Measurements from ENCODE around the gene RND2. TPM values are rescaled to one million over a fixed set of nuclear protein-coding genes. Genes with fewer than 3 reads are reported as not detected.

Gene RND2
- total and polyA plus RNA-seq, 7 donors = 0.04 to 0.22 (median 0.09) TPM

DNA sequence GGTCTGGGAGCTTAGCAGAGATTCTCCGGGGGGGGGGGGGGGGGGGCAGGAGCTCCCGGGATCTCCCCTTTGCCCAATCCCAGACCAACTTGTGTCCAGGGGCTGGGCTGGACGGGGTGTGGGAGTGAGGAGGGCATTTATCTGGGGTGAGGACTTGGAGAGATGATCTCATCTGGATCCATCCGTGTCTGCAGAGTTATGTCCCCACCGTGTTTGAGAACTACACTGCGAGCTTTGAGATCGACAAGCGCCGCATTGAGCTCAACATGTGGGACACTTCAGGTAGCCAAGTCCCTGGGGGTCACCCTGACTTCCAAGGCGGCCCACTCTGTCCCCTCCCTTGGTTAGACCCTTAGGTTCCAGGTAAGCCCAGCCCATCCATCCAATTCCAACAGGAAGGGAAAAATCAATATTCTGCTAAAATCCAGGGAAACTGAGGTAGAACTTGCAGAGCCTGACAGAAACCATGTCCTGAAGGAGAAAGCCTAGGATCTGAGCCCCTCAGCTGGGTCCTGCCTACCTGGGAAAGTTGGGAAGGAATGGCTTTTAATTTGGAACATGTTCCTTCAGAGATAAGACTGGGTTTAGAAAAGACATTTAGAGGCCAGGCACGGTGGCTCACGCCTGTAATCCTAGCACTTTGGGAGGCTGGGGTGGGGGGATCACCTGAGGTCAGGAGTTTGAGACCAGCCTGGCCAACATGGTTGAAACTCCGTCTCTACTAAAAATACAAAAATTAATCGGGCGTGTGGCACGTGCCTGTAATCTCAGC, 921 bp downstream of the RND2 start:
- DNase-seq (no peak), ATAC-seq (no peak)
- no peaks in the 10 kb centered on the region for H3K9me3 ChIP-seq
- intact Hi-C loops (cut with DNase I) = loop anchor here in 1 of 2 donors (10.0 kb wide), 1 partner anchor 149 kb away; the partner anchor contains the start of gene NBR1
- TF ChIP-seq, protein P1, sequence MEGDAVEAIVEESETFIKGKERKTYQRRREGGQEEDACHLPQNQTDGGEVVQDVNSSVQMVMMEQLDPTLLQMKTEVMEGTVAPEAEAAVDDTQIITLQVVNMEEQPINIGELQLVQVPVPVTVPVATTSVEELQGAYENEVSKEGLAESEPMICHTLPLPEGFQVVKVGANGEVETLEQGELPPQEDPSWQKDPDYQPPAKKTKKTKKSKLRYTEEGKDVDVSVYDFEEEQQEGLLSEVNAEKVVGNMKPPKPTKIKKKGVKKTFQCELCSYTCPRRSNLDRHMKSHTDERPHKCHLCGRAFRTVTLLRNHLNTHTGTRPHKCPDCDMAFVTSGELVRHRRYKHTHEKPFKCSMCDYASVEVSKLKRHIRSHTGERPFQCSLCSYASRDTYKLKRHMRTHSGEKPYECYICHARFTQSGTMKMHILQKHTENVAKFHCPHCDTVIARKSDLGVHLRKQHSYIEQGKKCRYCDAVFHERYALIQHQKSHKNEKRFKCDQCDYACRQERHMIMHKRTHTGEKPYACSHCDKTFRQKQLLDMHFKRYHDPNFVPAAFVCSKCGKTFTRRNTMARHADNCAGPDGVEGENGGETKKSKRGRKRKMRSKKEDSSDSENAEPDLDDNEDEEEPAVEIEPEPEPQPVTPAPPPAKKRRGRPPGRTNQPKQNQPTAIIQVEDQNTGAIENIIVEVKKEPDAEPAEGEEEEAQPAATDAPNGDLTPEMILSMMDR (IDR thresholded peaks at IDR 0.05) = no peak
- peaks cover 14% of the 10 kb centered on the region for H3K4me1 ChIP-seq
- no peaks in the 10 kb centered on the region for H3K36me3 ChIP-seq (ENCODE audit: insufficient read depth in 1 of 2, low read depth in 1 of 2)
- WGBS, 3 donors = 60 to 68% (median 62%) methylated on average over 14 to 16 of the region's 16 CpGs
- H3K4me3 ChIP-seq = no peak overlapping the region
- H3K27me3 ChIP-seq (ENCODE audit: insufficient read depth in 3 of 3, low read length in 2 of 3) = peaks cover 0 to 3% (median 2%) of the 10 kb centered on the region in 3 donors
- no peak overlapping the region for H3K27ac ChIP-seq

DNA sequence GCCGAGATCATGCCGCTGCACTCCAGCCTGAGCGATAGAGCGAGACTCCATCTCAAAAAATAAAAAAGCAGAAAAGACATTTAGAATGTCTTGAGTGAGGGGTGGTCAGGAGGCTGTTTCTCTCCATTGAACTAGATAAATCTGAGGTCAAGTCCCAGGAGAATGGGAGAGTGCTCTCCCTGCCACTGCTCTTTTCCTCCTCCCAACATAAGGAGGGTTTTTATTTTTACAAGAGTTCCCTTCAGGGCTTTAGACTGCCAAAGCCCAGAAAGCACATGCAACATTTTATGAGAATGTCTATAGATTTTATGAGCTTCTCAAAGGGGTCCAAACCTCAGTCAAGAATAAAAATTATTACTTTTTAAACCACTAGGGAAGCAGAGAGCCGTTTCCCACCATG, 1.6 kb downstream of the RND2 start:
- intact Hi-C loops (cut with DNase I) = loop anchor here in 1 of 2 donors (10.0 kb wide), 1 partner anchor 148 kb away; the partner anchor contains the start of gene NBR1
- no peaks in the 10 kb centered on the region for H3K9me3 ChIP-seq
- WGBS, 3 donors = 72 to 83% (median 78%) methylated on average over 5 of the region's 5 CpGs
- H3K4me1 ChIP-seq = peaks cover 11% of the 10 kb centered on the region
- H3K4me3 ChIP-seq = no peak overlapping the region
- no peak overlapping the region for H3K27ac ChIP-seq
- ATAC-seq (no peak), DNase-seq (no peak)
- TF ChIP-seq, protein P1 (IDR thresholded peaks at IDR 0.05) = no peak
- H3K36me3 ChIP-seq (ENCODE audit: insufficient read depth in 1 of 2, low read depth in 1 of 2) = no peaks in the 10 kb centered on the region
- peaks cover 0 to 3% (median 2%) of the 10 kb centered on the region in 3 donors for H3K27me3 ChIP-seq (ENCODE audit: insufficient read depth in 3 of 3, low read length in 2 of 3)

DNA sequence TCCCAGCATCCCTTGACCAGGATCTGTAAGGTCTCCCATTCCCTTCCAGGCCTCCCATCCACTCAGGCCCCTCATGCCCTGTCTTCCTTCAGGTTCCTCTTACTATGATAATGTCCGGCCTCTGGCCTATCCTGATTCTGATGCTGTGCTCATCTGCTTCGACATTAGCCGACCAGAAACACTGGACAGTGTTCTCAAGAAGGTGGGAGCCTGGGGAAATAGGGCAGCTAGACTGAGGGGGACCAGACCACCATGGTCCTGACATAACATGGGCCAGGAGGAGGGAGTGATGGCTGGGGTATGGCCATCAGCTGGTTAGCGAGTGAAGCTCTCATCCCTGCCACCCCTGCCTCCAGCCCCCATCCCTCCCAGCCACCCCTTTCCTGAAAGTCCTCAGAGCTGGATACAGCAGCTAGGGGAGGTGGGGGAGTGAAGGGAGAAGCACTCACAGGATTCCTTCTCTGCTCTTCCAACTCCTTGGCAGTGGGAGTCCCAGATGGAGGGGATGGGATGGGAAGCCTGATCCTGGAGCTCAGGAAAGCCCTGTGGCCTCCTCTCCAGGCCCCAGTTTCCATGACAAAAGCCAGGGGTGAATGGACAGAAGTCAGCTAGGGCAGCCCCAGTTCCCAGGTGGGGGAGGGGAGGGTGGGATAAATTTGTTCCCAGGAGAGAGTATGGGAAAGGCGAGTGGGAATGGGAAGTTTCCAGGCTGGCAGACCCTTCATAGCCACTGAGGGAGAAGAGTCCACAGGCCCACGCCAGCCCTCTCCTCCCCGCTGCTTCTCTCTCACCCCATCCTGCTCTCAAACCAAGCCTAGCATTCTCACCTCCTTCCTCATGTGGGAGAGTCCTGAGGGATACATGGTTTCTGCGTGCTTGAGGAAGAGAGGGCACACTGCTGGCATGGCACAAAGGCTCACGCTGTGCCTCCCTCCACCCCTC, 2.3 kb downstream of the RND2 start:
- Histone ChIP-seq H3K27ac (no peak overlapping the region), H3K4me3 (no peak overlapping the region), H3K27me3 (ENCODE audit: insufficient read depth in 3 of 3, low read length in 2 of 3) (peaks cover 0 to 3% (median 2%) of the 10 kb centered on the region in 3 donors), H3K36me3 (ENCODE audit: insufficient read depth in 1 of 2, low read depth in 1 of 2) (no peaks in the 10 kb centered on the region), H3K9me3 (no peaks in the 10 kb centered on the region), H3K4me1 (peaks cover 11% of the 10 kb centered on the region)
- intact Hi-C loops (cut with DNase I) = loop anchor here in 1 of 2 donors (10.0 kb wide), 1 partner anchor 147 kb away; the partner anchor contains the start of gene NBR1
- ATAC-seq = no peak
- WGBS, 3 donors = 73 to 81% (median 77%) methylated on average over 9 of the region's 9 CpGs
- TF ChIP-seq, protein P1 (IDR thresholded peaks at IDR 0.05) = no peak
- no peak for DNase-seq

DNA sequence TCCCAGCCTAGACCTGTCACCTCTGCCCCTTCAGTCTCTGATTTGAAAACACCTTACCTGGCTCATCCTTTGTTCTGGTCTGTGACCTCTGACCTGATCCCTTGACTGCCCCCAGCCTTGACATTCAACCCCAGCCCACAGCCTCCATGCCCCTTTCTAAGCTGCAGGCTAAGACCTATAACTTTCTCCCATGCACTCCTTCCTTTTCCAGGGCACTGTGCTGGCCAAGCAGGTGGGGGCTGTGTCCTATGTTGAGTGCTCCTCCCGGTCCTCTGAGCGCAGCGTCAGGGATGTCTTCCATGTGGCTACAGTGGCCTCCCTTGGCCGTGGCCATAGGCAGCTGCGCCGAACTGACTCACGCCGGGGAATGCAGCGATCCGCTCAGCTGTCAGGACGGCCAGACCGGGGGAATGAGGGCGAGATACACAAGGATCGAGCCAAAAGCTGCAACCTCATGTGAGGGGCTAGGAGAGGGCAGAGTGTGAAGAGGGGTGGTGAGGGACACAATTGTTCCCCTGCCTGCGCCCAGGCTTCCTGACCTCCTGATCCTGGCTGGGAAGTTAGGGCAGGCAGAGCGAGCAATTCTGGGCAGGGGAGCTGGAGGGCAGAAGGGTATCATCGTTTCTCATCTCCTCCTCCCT, 3.3 kb downstream of the RND2 start:
- ATAC-seq = peak; percentile 56 to 91 (median 76)
- Histone ChIP-seq H3K9me3 (no peaks in the 10 kb centered on the region), H3K4me3 (no peak overlapping the region), H3K27ac (peak overlapping the region; percentile 53), H3K27me3 (ENCODE audit: insufficient read depth in 3 of 3, low read length in 2 of 3) (peaks cover 0 to 3% (median 2%) of the 10 kb centered on the region in 3 donors), H3K36me3 (ENCODE audit: insufficient read depth in 1 of 2, low read depth in 1 of 2) (no peaks in the 10 kb centered on the region), H3K4me1 (peaks cover 7% of the 10 kb centered on the region)
- TF ChIP-seq, protein P1 (IDR thresholded peaks at IDR 0.05) = no peak
- intact Hi-C loops (cut with DNase I) = loop anchor here in 1 of 2 donors (10.0 kb wide), 1 partner anchor 146 kb away; the partner anchor contains the start of gene NBR1
- 24 to 63% (median 48%) methylated on average over 17 of the region's 17 CpGs for WGBS, 3 donors
- no peak for DNase-seq

All from psoas muscle (tissue), 8 donors.